ENCODE data around the gene LRRC1.

Gene LRRC1

GRCh38 chr6:53815381-53816119 lies 20.7 kb downstream of the LRRC1 start:
- Mint-ChIP-seq H3K36me3 (no peaks in the 10 kb centered on the region), H3K9me3 (ENCODE audit: low read depth) (no peaks in the 10 kb centered on the region), H3K27ac (no peak overlapping the region), H3K4me3 (no peak overlapping the region), H3K27me3 (no peaks in the 10 kb centered on the region), H3K4me1 (ENCODE audit: low read depth) (no peaks in the 10 kb centered on the region)

DNA sequence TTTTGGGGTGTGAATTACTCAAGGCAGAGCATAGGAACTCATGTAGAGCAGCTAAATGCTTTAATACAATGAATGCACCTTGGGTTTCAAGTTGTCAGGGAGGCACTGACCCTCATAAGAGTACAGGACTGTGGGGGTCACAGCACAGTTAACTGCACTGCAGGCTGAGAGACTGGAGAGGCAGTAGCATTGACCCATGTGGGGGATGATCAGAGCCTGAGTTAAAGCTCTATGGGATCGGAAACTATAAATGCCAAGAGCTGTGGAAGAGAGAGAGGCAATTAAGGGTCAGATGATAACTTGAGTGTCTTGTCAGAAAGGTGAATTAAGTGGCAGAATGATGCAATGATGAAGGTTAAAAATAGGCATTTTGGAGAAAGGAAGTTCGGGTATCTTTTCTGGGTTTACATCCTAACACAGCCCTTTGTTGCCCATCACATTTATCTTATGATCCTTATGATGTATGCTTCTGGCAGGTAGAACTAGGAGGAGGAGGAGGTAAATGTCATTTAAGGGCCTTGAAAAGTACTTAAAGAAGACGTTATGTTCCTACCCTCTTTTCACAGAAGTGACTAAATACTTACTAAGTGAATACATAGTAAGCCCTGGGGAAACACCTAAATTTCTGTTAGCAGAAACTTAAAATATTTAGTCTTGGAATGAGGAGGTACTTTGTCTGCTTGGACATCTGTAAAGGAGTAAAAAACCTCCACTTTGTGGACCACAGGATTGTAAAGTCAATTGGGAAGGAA lies 24.2 kb downstream of the LRRC1 start:
- Mint-ChIP-seq H3K4me3 (no peak overlapping the region), H3K36me3 (peaks cover 2% of the 10 kb centered on the region), H3K27me3 (no peaks in the 10 kb centered on the region), H3K9me3 (ENCODE audit: low read depth) (no peaks in the 10 kb centered on the region), H3K27ac (no peak overlapping the region), H3K4me1 (ENCODE audit: low read depth) (no peaks in the 10 kb centered on the region)

GRCh38 chr6:53822401-53823125 lies 27.8 kb downstream of the LRRC1 start:
- no peaks in the 10 kb centered on the region for H3K27me3 Mint-ChIP-seq
- no peaks in the 10 kb centered on the region for H3K9me3 Mint-ChIP-seq (ENCODE audit: low read depth)
- H3K36me3 Mint-ChIP-seq, result peaks cover 8% of the 10 kb centered on the region
- H3K4me3 Mint-ChIP-seq, result no peak overlapping the region
- H3K27ac Mint-ChIP-seq, result no peak overlapping the region
- H3K4me1 Mint-ChIP-seq (ENCODE audit: low read depth), result no peaks in the 10 kb centered on the region

GRCh38 chr6:53824714-53825113 lies 29.9 kb downstream of the LRRC1 start:
- Mint-ChIP-seq H3K27me3 (no peaks in the 10 kb centered on the region), H3K4me1 (ENCODE audit: low read depth) (no peaks in the 10 kb centered on the region), H3K27ac (no peak overlapping the region), H3K36me3 (peaks cover 8% of the 10 kb centered on the region), H3K4me3 (no peak overlapping the region), H3K9me3 (ENCODE audit: low read depth) (no peaks in the 10 kb centered on the region)

DNA sequence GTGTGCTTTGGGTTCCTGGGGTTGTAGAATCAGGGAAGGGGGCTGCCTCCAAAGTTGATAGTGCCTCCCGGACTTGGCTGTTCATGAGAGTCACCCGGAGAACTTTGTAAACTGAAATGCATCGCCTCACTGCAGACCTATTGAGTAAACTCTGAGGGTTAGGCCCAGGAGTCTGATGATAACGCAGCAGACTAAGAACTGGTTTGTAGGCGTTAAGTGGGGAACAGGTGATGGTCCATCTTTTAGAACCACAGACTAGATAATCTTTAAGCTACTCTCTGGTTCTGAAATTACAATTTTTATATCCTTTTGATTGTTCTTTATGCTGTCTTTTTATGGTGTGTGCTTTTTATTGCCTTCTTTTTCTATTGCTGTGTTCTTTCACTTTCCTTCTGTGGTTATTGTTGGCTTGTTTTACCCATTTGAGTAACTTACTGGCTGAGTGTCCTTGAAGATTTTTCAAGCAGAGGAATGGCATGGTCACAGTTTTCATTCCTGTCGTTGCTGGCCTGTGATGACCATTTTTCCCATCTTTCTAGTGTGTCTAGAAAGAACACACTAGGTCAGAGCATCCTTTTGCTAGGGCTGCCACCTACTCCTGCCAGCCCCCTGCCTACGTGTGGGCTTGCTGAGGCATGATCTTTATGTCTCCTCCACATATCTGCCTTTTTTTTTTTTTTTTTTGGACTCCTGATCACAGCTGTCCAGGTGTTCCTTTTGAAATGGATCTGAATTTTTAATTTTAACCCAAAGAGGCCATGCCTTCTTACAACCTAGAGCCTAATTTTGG lies 30.9 kb downstream of the LRRC1 start:
- H3K36me3 Mint-ChIP-seq, result peaks cover 8% of the 10 kb centered on the region
- H3K27ac Mint-ChIP-seq, result no peak overlapping the region
- no peaks in the 10 kb centered on the region for H3K4me1 Mint-ChIP-seq (ENCODE audit: low read depth)
- H3K4me3 Mint-ChIP-seq, result no peak overlapping the region
- H3K27me3 Mint-ChIP-seq, result no peaks in the 10 kb centered on the region
- H3K9me3 Mint-ChIP-seq (ENCODE audit: low read depth), result no peaks in the 10 kb centered on the region

DNA sequence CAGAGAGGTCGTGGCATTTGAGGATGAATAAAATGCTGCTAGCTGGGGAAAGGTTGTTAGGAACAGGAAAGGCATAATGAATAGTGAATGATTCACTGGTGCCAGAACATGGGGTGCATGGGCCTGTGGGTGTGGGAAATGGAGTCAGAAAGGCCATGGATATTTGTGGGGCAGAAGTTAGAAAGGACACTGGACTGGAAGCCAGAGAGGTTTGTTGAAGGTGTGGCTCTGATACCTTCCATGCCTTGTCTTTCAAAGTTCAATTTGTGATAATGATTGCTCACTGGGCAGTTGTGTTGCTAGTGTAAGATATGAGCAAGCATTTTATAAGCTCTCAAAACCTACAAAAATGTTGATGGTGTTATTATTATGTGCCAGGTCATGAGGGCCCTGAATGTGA lies 32.7 kb downstream of the LRRC1 start:
- Mint-ChIP-seq H3K4me1 (ENCODE audit: low read depth) (no peaks in the 10 kb centered on the region), H3K4me3 (no peak overlapping the region), H3K27ac (no peak overlapping the region), H3K36me3 (peaks cover 8% of the 10 kb centered on the region), H3K9me3 (ENCODE audit: low read depth) (no peaks in the 10 kb centered on the region), H3K27me3 (no peaks in the 10 kb centered on the region)

DNA sequence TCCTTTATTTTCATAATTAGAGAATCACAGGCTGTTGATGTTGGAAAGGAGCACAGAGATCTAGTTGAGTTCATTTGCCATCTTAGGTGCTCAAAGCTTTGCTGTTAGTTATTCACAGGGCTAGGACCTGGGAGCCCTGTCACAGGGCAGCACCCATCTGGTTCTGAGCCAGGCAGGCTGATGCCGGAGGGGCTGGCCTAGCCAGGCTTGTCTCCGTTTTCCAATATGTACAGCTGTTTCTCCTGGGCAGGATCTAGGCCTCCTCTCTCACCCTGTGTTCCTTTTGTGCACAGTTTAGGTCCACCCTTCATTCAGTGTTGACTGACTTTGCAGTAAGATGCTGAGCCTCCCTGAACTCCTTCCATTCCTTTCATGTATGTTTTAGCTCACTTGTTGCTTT lies 33.4 kb downstream of the LRRC1 start:
- no peaks in the 10 kb centered on the region for H3K4me1 Mint-ChIP-seq (ENCODE audit: low read depth)
- H3K27me3 Mint-ChIP-seq, result no peaks in the 10 kb centered on the region
- no peaks in the 10 kb centered on the region for H3K9me3 Mint-ChIP-seq (ENCODE audit: low read depth)
- H3K4me3 Mint-ChIP-seq, result no peak overlapping the region
- no peak overlapping the region for H3K27ac Mint-ChIP-seq
- H3K36me3 Mint-ChIP-seq, result peaks cover 8% of the 10 kb centered on the region

- H3K36me3 Mint-ChIP-seq, result peaks cover 5% of the 10 kb centered on the region
- no peak overlapping the region for H3K4me3 Mint-ChIP-seq
- H3K27me3 Mint-ChIP-seq, result no peaks in the 10 kb centered on the region
- no peaks in the 10 kb centered on the region for H3K4me1 Mint-ChIP-seq (ENCODE audit: low read depth)
- H3K9me3 Mint-ChIP-seq (ENCODE audit: low read depth), result no peaks in the 10 kb centered on the region
- H3K27ac Mint-ChIP-seq, result no peak overlapping the region
Measured at GRCh38 chr6:53828966-53829697, 34.3 kb downstream of the LRRC1 start.

- Mint-ChIP-seq H3K36me3 (peaks cover 2% of the 10 kb centered on the region), H3K27me3 (no peaks in the 10 kb centered on the region), H3K4me1 (ENCODE audit: low read depth) (no peaks in the 10 kb centered on the region), H3K4me3 (no peak overlapping the region), H3K27ac (no peak overlapping the region), H3K9me3 (ENCODE audit: low read depth) (no peaks in the 10 kb centered on the region)
Measured at GRCh38 chr6:53829698-53830221, 35.0 kb downstream of the LRRC1 start.

DNA sequence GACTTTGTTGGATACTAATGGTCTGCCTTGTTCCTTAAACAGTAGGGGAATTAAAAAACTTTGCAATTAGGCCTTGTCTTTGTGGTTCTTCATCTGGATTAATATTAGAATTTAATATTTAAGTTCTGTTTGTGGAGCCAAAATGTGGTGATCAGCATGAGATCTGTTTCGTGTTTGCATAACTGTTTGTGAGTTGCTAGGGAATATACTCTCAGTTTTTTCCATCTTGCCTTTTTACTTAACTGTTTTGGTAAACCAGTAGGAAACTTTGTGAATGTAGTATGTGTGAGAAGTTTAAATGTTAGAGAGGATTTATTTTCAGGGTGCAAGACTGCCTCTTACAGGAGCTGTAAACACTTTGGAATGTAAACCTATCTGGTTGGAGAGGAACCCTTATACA lies 35.6 kb downstream of the LRRC1 start:
- Mint-ChIP-seq H3K27me3 (no peaks in the 10 kb centered on the region), H3K4me3 (no peak overlapping the region), H3K27ac (no peak overlapping the region), H3K36me3 (no peaks in the 10 kb centered on the region), H3K4me1 (ENCODE audit: low read depth) (no peaks in the 10 kb centered on the region), H3K9me3 (ENCODE audit: low read depth) (no peaks in the 10 kb centered on the region)

DNA sequence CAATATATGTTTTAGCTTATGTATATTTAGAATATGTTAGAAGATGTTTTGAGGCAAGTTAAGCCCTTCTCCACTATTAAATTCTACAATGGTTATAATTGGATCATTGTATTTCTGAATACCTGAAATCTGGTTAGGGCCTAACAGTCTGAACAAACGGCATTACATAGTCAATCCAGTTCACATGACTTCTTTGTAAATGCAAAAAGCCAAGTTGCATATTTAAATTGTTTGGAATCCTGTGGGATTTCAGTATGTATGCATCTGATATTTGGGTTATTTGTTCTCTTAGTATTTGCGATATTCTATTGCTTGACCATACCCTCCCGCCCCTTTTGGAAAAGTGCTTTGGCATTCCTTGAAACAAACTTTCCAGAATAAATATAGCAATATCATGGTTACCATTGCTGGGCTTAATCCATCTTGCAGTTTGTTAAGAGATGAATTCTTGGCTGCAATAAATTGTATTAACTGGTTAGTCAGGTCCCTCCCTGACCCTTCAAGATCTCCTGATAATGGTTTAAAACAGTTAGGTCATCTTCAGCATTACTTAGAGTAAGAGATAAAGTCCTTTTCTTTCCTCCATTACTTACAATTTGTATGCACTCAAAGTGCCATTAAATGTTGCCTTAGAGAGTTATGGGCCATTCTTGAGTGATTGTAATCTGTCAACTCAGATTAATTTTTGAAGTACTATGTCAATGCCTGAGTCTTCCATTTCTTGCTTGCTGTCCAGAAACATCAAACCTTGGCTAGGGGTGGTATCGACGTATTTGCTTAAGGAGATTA lies 36.5 kb downstream of the LRRC1 start:
- Mint-ChIP-seq H3K36me3 (no peaks in the 10 kb centered on the region), H3K27ac (no peak overlapping the region), H3K4me1 (ENCODE audit: low read depth) (no peaks in the 10 kb centered on the region), H3K27me3 (no peaks in the 10 kb centered on the region), H3K9me3 (ENCODE audit: low read depth) (no peaks in the 10 kb centered on the region), H3K4me3 (no peak overlapping the region)

DNA sequence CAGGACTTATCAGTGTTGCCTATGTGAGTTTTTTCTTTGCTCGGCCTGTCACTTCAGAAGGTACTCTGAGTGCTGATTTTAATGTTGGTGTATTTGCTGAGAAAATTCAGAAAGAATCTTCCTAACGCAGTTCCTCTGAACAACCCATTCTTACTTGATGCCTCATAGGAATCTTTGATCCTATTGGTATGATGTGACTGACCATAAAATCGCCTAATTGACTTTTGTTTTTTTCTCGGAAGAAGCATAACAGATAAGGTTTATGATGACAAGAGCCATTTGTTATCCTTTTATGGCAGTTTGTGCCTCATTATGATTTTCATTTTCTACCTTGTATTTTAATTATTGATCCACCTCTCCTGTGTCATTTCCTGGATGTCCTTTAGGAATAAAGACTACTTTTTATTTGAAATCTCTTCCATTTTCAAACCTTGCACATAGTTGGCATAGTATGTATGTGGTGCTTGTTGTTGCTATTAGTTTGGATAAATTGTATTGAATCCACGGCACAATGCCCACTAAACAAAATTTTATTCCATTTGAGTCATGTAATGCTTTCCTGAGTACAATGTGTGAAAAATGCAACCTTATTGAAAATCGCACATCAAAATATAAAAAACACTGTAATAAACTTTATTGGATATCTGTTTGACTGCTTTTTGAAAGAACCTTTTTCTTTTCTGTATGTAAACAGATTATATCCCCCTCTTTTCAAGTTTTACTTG lies 37.3 kb downstream of the LRRC1 start:
- no peaks in the 10 kb centered on the region for H3K36me3 Mint-ChIP-seq
- no peaks in the 10 kb centered on the region for H3K4me1 Mint-ChIP-seq (ENCODE audit: low read depth)
- H3K27me3 Mint-ChIP-seq, result no peaks in the 10 kb centered on the region
- no peak overlapping the region for H3K4me3 Mint-ChIP-seq
- no peak overlapping the region for H3K27ac Mint-ChIP-seq
- H3K9me3 Mint-ChIP-seq (ENCODE audit: low read depth), result no peaks in the 10 kb centered on the region

GRCh38 chr6:53833155-53833554 lies 38.4 kb downstream of the LRRC1 start:
- no peak overlapping the region for H3K27ac Mint-ChIP-seq
- no peaks in the 10 kb centered on the region for H3K27me3 Mint-ChIP-seq
- H3K4me3 Mint-ChIP-seq, result no peak overlapping the region
- no peaks in the 10 kb centered on the region for H3K9me3 Mint-ChIP-seq (ENCODE audit: low read depth)
- no peaks in the 10 kb centered on the region for H3K4me1 Mint-ChIP-seq (ENCODE audit: low read depth)
- H3K36me3 Mint-ChIP-seq, result peaks cover under 1% of the 10 kb centered on the region
